ENCODE measurements around the gene INF2. TPM values are rescaled to one million over a fixed set of nuclear protein-coding genes. Genes with fewer than 3 reads are reported as not detected.
"Not testable (repeated sequence)": the region's sequence is repeated elsewhere in the genome, so short reads cannot be mapped to it uniquely, and the experiment has no call there.

Gene INF2
- total RNA-seq, 3 donors from 2014 or later: 132 to 216 (median 176) TPM

GRCh38 chr14:104659146-104659545 lies 30.3 kb upstream of the INF2 start:
- Histone ChIP-seq H3K36me3 (ENCODE audit: low read depth) (no peaks in the 10 kb centered on the region), H3K9me3 (no peaks in the 10 kb centered on the region), H3K4me1 (ENCODE audit: low read depth) (no peaks in the 10 kb centered on the region), H3K4me3 (no peak overlapping the region)
- no peak for DNase-seq
- no peak for ATAC-seq
- TF ChIP-seq CTCF (IDR thresholded peaks at IDR 0.05): no peak
- intact Hi-C loops (cut with DNase I, micrococcal nuclease): no loop called here

GRCh38 chr14:104659764-104660523 lies 29.5 kb upstream of the INF2 start:
- Histone ChIP-seq H3K36me3 (ENCODE audit: low read depth) (no peaks in the 10 kb centered on the region), H3K9me3 (no peaks in the 10 kb centered on the region), H3K4me3 (no peak overlapping the region), H3K4me1 (ENCODE audit: low read depth) (no peaks in the 10 kb centered on the region)
- intact Hi-C loops (cut with DNase I, micrococcal nuclease): no loop called here
- ATAC-seq: no peak
- TF ChIP-seq CTCF (IDR thresholded peaks at IDR 0.05): no peak
- DNase-seq: peak in 2 of 3 donors; percentile 27 to 71

DNA sequence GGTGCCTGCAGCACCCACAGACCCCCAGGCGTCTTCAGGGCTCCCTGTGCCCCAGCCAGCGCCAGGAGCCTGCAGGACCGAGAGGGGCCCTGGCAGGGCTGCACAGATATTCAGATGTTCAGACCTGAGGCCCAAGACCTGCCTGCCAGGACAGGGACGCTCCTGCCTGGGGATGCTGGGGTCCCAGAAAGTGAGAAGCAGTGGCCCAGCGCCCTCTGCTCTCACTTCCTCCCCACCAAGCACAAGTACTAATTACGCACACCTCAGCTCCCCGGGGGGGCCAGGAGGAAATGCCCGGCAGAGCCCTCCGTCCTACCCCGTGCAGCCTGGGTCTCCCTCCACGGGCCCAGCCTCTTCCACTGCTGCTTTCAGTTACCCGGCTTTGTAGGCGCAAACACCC lies 28.8 kb upstream of the INF2 start:
- intact Hi-C loops (cut with DNase I, micrococcal nuclease): no loop called here
- Histone ChIP-seq H3K4me3 (no peak overlapping the region), H3K4me1 (ENCODE audit: low read depth) (peaks cover 3% of the 10 kb centered on the region), H3K9me3 (no peaks in the 10 kb centered on the region), H3K36me3 (ENCODE audit: low read depth) (no peaks in the 10 kb centered on the region)
- DNase-seq: peak in 2 of 3 donors; percentile 25 to 77
- no peak for TF ChIP-seq CTCF (IDR thresholded peaks at IDR 0.05)
- peak; percentile 42 for ATAC-seq

DNA sequence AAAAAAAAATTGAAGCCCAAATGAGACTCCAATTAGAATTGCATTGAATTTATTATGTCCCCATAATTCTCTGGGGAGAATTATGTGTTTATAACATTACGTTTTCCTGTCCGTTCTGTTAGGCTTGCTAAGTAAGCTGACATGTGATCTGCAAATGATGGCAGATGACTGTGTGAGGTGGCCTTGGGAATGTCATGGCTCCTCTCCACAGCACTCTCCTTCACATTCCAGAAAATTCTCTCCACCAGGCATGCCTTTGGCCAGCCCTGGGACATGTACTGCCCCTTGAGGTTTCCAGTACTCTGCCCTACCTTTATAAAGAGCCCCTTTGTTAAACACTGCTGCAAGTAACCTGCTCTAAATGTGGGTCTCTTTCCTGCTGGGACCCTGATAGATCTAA lies 28.3 kb upstream of the INF2 start:
- TF ChIP-seq CTCF (IDR thresholded peaks at IDR 0.05): no peak
- ATAC-seq: no peak
- Histone ChIP-seq H3K36me3 (ENCODE audit: low read depth) (no peaks in the 10 kb centered on the region), H3K4me3 (no peak overlapping the region), H3K4me1 (ENCODE audit: low read depth) (peaks cover 8% of the 10 kb centered on the region), H3K9me3 (no peaks in the 10 kb centered on the region)
- DNase-seq: no peak
- intact Hi-C loops (cut with DNase I, micrococcal nuclease): no loop called here

GRCh38 chr14:104661528-104662157 lies 27.8 kb upstream of the INF2 start:
- intact Hi-C loops (cut with DNase I, micrococcal nuclease); H3K4me3 ChIP-seq; DNase-seq; ATAC-seq; H3K36me3 ChIP-seq (ENCODE audit: low read depth); H3K9me3 ChIP-seq: not testable (repeated sequence)
- H3K4me1 ChIP-seq (ENCODE audit: low read depth): peaks cover 12% of the 10 kb centered on the region

GRCh38 chr14:104662472-104662871 lies 26.9 kb upstream of the INF2 start:
- not testable (repeated sequence) for DNase-seq

More at GRCh38 chr14:104662472-104662871, 26.9 kb upstream of the INF2 start:
- H3K9me3 ChIP-seq; H3K4me3 ChIP-seq; H3K36me3 ChIP-seq (ENCODE audit: low read depth); ATAC-seq; intact Hi-C loops (cut with DNase I, micrococcal nuclease): not testable (repeated sequence)
- H3K4me1 ChIP-seq (ENCODE audit: low read depth): peaks cover 12% of the 10 kb centered on the region
